GM23248 (cell line): Measurements from ENCODE around the gene PRSS58. TPM values are rescaled to one million over a fixed set of nuclear protein-coding genes. Genes with fewer than 3 reads are reported as not detected.

ENCODE experiments used
- DNase-seq: peaks from one replicate; pipeline ENCODE4 v3.0.0-alpha.2; 2015
- H2AFZ ChIP-seq: fragments of 200-600 bp; sonication (generic); 2 replicates; pipeline ENCODE4 v1.6.1; 2016; ENCODE audit warnings: antibody characterized with exemption
- H3F3A ChIP-seq: fragments of 200-600 bp; sonication (generic); 2 replicates; pipeline ENCODE4 v1.6.1; 2016; ENCODE audit warnings: mild to moderate bottlenecking, antibody characterized with exemption, mixed run types; ENCODE audit not compliant: insufficient read depth
- H3K27ac ChIP-seq: fragments of 200-600 bp; sonication (generic); 2 replicates; pipeline ENCODE4 v1.5.1; 2016; ENCODE audit warnings: mild to moderate bottlenecking
- H3K27me3 ChIP-seq: fragments of 200-600 bp; sonication (generic); replicated peaks from 2 replicates; pipeline ENCODE4 v1.6.1; 2016; ENCODE audit warnings: mild to moderate bottlenecking; ENCODE audit not compliant: insufficient read depth
- H3K36me3 ChIP-seq: fragments of 200-600 bp; sonication (generic); 2 replicates; pipeline ENCODE4 v1.6.1; 2016; ENCODE audit warnings: low read depth, mild to moderate bottlenecking
- H3K4me1 ChIP-seq: fragments of 200-600 bp; sonication (generic); 2 replicates; pipeline ENCODE4 v1.6.1; 2016; ENCODE audit warnings: mild to moderate bottlenecking; ENCODE audit not compliant: insufficient read depth
- H3K4me2 ChIP-seq: fragments of 200-600 bp; sonication (generic); one replicate; pipeline ENCODE4 v1.6.1; 2016; ENCODE audit warnings: mild to moderate bottlenecking; ENCODE audit not compliant: unreplicated experiment
- H3K4me3 ChIP-seq: fragments of 200-600 bp; sonication (generic); 2 replicates; pipeline ENCODE4 v1.5.1; 2016; ENCODE audit warnings: mild to moderate bottlenecking
- H3K79me2 ChIP-seq: fragments of 200-600 bp; sonication (generic); 2 replicates; pipeline ENCODE4 v1.6.1; 2016; ENCODE audit warnings: mild to moderate bottlenecking; ENCODE audit not compliant: insufficient read depth
- H3K9ac ChIP-seq: fragments of 200-600 bp; sonication (generic); 2 replicates; pipeline ENCODE4 v1.6.1; 2016; ENCODE audit warnings: mild to moderate bottlenecking
- H3K9me2 ChIP-seq: fragments of 200-600 bp; sonication (generic); 2 replicates; pipeline ENCODE4 v1.6.1; 2016; ENCODE audit warnings: mixed run types, mild to moderate bottlenecking, moderate library complexity; ENCODE audit not compliant: insufficient read depth
- H3K9me3 ChIP-seq: fragments of 200-600 bp; sonication (generic); one replicate; pipeline ENCODE4 v1.6.1; 2017; ENCODE audit warnings: low read depth
- H4K20me1 ChIP-seq: fragments of 200-600 bp; sonication (generic); 2 replicates; pipeline ENCODE4 v1.6.0; 2016; ENCODE audit not compliant: insufficient read depth
- EZH2 ChIP-seq: fragments of 200-600 bp; sonication (generic); IDR thresholded peaks from 2 replicates; pipeline ENCODE4 v1.6.1; 2018; ENCODE audit warnings: antibody characterized with exemption, mild to moderate bottlenecking; ENCODE audit not compliant: insufficient read depth, poor library complexity, severe bottlenecking
- EZH2phosphoT487 ChIP-seq: fragments of 200-600 bp; sonication (generic); IDR thresholded peaks from 2 replicates; pipeline ENCODE4 v1.6.1; 2018; ENCODE audit warnings: antibody characterized with exemption, moderate library complexity, mild to moderate bottlenecking, low read depth; ENCODE audit not compliant: insufficient read depth
- WGBS, 2 experiments: methylation state at CpG; one replicate each; pipeline ENCODE4 v1.1.6; 2015 to 2017; ENCODE audit warnings: low lambda C conversion rate in 2 of 2, low coverage in 1 of 2; ENCODE audit errors: missing lambda C conversion rate in 2 of 2; 5-methylcytosine and 5-hydroxymethylcytosine counted together
- in situ Hi-C: fragments of 300-500 bp; cut with MboI; formaldehyde crosslinking; loops from 2 replicates; pipeline ENCODE4 v1.15.0; 2020
- polyA plus RNA-seq: library from polyadenylated mRNA; unstranded; fragments of >200 nt; fragmentation: Nextera tagmentation; extraction: Ambion mirVana; gene quantifications from 2 replicates; pipeline ENCODE4 v1.2.1, GENCODE V29; 2016
- total RNA-seq: library from RNA; depleted of rRNA; stranded (reverse); fragments of >200 nt; shearing (Covaris generic); gene quantifications from 2 replicates; pipeline ENCODE4 v1.2.3, GENCODE V29; 2014

Gene PRSS58
- total and polyA plus RNA-seq, 2 experiments from 2014 or later = not detected

DNA sequence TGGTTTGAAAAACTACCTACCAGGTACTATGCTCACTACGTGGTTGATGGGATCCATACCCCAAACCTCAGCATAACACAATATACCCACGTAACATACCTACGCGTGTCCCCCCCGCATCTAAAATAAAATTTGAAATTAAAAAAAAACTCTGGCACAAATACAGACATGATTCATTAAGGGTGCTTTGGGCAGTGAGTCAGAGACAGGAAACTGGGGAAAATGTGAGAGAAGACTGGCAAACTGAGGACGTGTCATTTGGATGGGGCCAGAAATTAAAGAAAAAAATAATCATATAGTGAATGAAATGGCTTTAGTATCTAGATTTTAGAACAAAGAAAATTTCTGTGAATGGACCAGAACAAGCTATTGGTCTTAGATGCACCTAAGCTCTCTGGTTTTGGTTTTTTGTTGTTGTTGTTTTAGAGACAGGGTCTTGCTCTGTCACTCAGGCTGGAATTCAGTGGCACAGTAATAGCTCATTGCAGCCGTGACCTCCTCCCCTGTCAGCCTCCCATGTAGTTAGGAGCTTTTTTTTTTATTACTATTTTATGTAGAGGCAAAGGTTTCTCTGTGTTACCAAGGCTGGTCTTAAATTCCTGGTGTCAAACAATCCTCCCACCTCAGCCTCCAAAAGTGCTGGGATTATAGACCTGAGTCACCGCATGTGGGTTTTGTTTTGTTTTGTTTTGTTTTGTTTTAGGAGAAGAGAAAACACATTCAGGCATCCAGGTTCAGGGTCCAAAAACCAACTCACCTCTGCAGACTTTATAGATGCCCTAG, 5.9 kb upstream of the PRSS58 start:
- Histone ChIP-seq H3K4me2 (peak overlapping the region; percentile 48), H3K9me3 (no peaks in the 10 kb centered on the region), H3K9ac (peak overlapping the region; percentile 28; the same call in 1 of the 2 replicates), H3K4me3 (no peak overlapping the region), H4K20me1 (no peaks in the 10 kb centered on the region), H2AFZ (peak overlapping the region; percentile 59; the same call in 1 of the 2 replicates), H3K36me3 (no peaks in the 10 kb centered on the region), H3K9me2 (no peaks in the 10 kb centered on the region), H3K79me2 (no peaks in the 10 kb centered on the region), H3F3A (no peaks in the 10 kb centered on the region), H3K27me3 (no peaks in the 10 kb centered on the region), H3K4me1 (peaks cover 10% of the 10 kb centered on the region), H3K27ac (no peak overlapping the region)
- DNase-seq = peak; percentile 73
- no peak for TF ChIP-seq EZH2phosphoT487
- TF ChIP-seq EZH2 = no peak
- WGBS, 2 experiments = 41% methylated on average over 8 of the region's 8 CpGs
- in situ Hi-C loops = no loop called here

DNA sequence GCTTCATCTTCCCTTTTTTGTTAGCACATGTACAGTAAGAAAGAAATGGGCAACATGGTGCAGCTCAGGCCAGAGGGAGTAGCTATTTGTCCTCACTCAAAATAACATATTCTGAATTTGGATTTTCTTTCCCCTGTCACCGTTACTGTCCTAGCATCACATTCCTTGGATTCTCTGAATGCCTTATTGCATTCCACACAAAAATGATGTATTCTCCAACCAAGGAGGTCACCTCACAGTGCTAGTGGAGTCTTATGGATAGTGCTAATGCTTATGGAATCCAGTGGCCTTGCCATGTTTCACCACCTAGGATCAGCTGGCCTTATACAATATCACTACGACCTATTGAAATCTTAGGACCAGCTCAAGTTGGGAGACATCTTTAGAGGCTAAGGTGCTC, 7.2 kb downstream of the PRSS58 start:
- Histone ChIP-seq H2AFZ (no peak overlapping the region), H3K27me3 (no peaks in the 10 kb centered on the region; the same call in 1 of the 2 replicates), H3K79me2 (no peaks in the 10 kb centered on the region), H3K9ac (no peak overlapping the region), H3K4me1 (no peaks in the 10 kb centered on the region), H3K4me2 (no peak overlapping the region), H3K4me3 (no peak overlapping the region), H3K36me3 (no peaks in the 10 kb centered on the region), H3F3A (no peaks in the 10 kb centered on the region), H3K27ac (no peak overlapping the region), H3K9me2 (no peaks in the 10 kb centered on the region), H3K9me3 (no peaks in the 10 kb centered on the region), H4K20me1 (no peaks in the 10 kb centered on the region)
- no peak for DNase-seq
- TF ChIP-seq EZH2phosphoT487 (no peak), EZH2 (no peak)
- in situ Hi-C loops = no loop called here
- WGBS, 2 experiments = 32 to 54% methylated on average over 2 of the region's 2 CpGs

DNA sequence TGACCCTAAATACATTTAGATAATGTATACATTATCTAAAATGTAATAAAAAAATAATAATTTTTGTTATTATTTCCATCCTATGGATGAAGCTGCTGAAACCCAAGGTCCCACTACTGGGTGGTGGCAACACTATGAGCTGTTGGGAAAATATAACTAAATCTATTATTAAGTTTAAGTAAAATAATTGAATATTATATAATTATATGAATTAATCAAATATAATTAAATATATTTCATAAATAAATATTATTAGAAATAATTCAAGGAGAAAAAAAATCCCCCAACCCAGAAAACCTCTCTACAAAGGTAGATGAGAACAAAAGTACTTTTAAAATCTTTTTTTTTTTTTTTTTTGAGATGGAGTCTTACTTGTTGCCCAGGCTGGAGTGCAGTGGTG, 7.9 kb downstream of the PRSS58 start:
- DNase-seq = no peak
- no peak overlapping the region for H3K27ac ChIP-seq
- H2AFZ ChIP-seq = no peak overlapping the region
- no peaks in the 10 kb centered on the region; the same call in 1 of the 2 replicates for H3K27me3 ChIP-seq
- H3K9me2 ChIP-seq = no peaks in the 10 kb centered on the region
- H3K36me3 ChIP-seq = no peaks in the 10 kb centered on the region
- H4K20me1 ChIP-seq = no peaks in the 10 kb centered on the region
- no peaks in the 10 kb centered on the region for H3K9me3 ChIP-seq
- no peak overlapping the region for H3K9ac ChIP-seq
- no peak overlapping the region for H3K4me3 ChIP-seq
- TF ChIP-seq EZH2 (no peak), EZH2phosphoT487 (no peak)
- H3K4me2 ChIP-seq = no peak overlapping the region
- in situ Hi-C loops = no loop called here
- H3K79me2 ChIP-seq = no peaks in the 10 kb centered on the region
- no peaks in the 10 kb centered on the region for H3K4me1 ChIP-seq
- H3F3A ChIP-seq = no peaks in the 10 kb centered on the region

DNA sequence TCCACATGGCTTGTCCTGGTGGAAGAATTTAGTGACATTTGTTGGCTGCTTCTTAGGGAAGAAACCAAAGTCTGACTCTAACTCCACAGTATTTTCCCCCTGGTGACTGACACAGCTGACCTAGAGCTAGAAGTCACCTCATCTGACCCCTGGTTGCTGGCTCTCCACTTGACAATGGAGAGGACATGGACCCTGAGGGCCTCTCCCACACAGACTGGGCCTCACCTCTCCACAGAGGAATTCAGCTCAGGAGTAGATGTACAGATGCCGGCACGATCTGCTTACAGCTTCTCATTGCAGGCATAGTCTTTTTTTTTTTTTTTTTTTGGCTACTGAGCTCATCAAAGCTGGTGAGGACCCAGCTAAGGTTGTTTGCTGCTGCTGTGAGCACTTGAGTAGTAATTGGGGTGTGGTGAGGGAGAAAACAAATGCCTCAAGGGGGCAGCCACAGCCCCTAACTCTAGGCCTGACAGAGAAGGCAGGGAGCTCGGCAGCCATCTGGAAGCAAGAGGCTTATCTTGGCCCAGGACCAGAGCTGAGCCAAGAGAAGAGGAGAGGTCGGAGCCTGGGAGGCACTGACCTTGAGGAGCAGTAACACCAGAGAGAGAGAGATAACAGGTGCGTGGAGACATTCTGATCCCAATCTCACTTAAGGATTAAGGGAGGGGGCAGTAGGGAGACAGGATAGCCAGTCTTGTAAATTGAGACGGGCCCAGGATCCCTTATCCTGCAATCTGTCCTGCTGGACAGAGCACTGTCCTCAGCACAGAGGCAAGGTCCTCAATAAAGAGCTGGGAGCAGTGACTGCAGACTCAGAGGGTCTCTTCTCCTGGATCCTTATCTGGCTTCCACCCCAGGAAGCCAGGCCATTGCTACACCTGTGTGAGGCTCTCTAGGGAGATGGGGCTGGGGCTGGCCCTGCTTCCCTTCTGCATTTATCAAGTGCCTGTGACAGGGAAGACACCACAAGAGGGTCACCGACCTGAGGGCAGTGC, 9.4 kb downstream of the PRSS58 start:
- no peak overlapping the region for H2AFZ ChIP-seq
- no peak overlapping the region for H3K9ac ChIP-seq
- no peaks in the 10 kb centered on the region for H3K9me3 ChIP-seq
- no peak overlapping the region for H3K4me2 ChIP-seq
- H3K79me2 ChIP-seq = no peaks in the 10 kb centered on the region
- H3K27me3 ChIP-seq = no peaks in the 10 kb centered on the region; the same call in 1 of the 2 replicates
- no peaks in the 10 kb centered on the region for H3K9me2 ChIP-seq
- in situ Hi-C loops = no loop called here
- H3K36me3 ChIP-seq = no peaks in the 10 kb centered on the region
- H4K20me1 ChIP-seq = no peaks in the 10 kb centered on the region
- no peak for TF ChIP-seq EZH2phosphoT487
- TF ChIP-seq EZH2 = no peak
- WGBS, 2 experiments = 6 to 8% methylated on average over 7 of the region's 7 CpGs
- no peaks in the 10 kb centered on the region for H3K4me1 ChIP-seq
- no peak for DNase-seq
- H3K27ac ChIP-seq = no peak overlapping the region
- H3K4me3 ChIP-seq = no peak overlapping the region
- no peaks in the 10 kb centered on the region for H3F3A ChIP-seq
